CD1c-positive myeloid dendritic cell (primary cell): ENCODE results near the gene CARD8.
A peak's percentile ranks its signal among the peaks of the same experiment; 100 is the strongest.
"Not testable (repeated sequence)": the region's sequence is repeated elsewhere in the genome, so short reads cannot be mapped to it uniquely, and the experiment has no call there.

Experiments used
- DNase-seq: peaks from one replicate; pipeline ENCODE4 v3.0.0-alpha.2; 2016; ENCODE audit errors: extremely low spot score

Gene CARD8

GRCh38 chr19:48255376-48256303 is at the start of gene CARD8:
Gene CARD8 (minus strand): TSS chr19:48255912. CDS start chr19:48241020, 14,892 bp downstream.
- peak; percentile 91 for DNase-seq

GRCh38 chr19:48303866-48304265 is 48.2 kb upstream of the CARD8 start:
- DNase-seq: no peak

GRCh38 chr19:48303367-48303766 is 47.7 kb upstream of the CARD8 start:
- DNase-seq: no peak

GRCh38 chr19:48302600-48302959 is 46.9 kb upstream of the CARD8 start:
- no peak for DNase-seq

GRCh38 chr19:48301886-48302599 is 46.3 kb upstream of the CARD8 start:
- no peak for DNase-seq

- DNase-seq: no peak
These were observed 42.3 kb upstream of the CARD8 start for GRCh38 chr19:48297975-48298374.

GRCh38 chr19:48296963-48297734 is 41.4 kb upstream of the CARD8 start:
- no peak for DNase-seq

GRCh38 chr19:48295458-48295857 is 39.7 kb upstream of the CARD8 start:
- DNase-seq: no peak

- DNase-seq: peak; percentile 21
These were observed 37.1 kb upstream of the CARD8 start for GRCh38 chr19:48292798-48293197.

GRCh38 chr19:48291489-48291815 is 35.7 kb upstream of the CARD8 start:
- DNase-seq: not testable (repeated sequence)

- DNase-seq: peak; percentile 78
These were observed 35.2 kb upstream of the CARD8 start for GRCh38 chr19:48290771-48291488.

GRCh38 chr19:48290401-48290770 is 34.7 kb upstream of the CARD8 start:
- DNase-seq: no peak

GRCh38 chr19:48287748-48288147 is 32.0 kb upstream of the CARD8 start:
- DNase-seq: no peak

GRCh38 chr19:48284896-48285295 is 29.2 kb upstream of the CARD8 start:
- DNase-seq: no peak

GRCh38 chr19:48283908-48284307 is 28.2 kb upstream of the CARD8 start:
- DNase-seq: no peak

- DNase-seq: no peak
These were observed 24.0 kb upstream of the CARD8 start for GRCh38 chr19:48279747-48280146.

GRCh38 chr19:48274938-48275337 is 19.2 kb upstream of the CARD8 start:
- DNase-seq: no peak

- no peak for DNase-seq
These were observed 18.5 kb upstream of the CARD8 start for GRCh38 chr19:48274173-48274572.

- DNase-seq: peak; percentile 43
These were observed 15.9 kb upstream of the CARD8 start for GRCh38 chr19:48271531-48272151.

- not testable (repeated sequence) for DNase-seq
These were observed 13.9 kb upstream of the CARD8 start for GRCh38 chr19:48269617-48270026.

- DNase-seq: not testable (repeated sequence)
These were observed 9.6 kb upstream of the CARD8 start for GRCh38 chr19:48265326-48265725.
